Loucy (cell line): ENCODE results near the gene NPC1.

ENCODE experiments used
- H2AFZ ChIP-seq: fragments of 200-600 bp; sonication (generic); 2 replicates; pipeline ENCODE4 v1.6.0; 2016; ENCODE audit warnings: antibody characterized with exemption, mild to moderate bottlenecking, low read length, moderate library complexity
- H3F3A ChIP-seq: fragments of 200-600 bp; 2 replicates; pipeline ENCODE4 v1.6.0; 2016; ENCODE audit warnings: antibody characterized with exemption, low read depth, mild to moderate bottlenecking
- H3K27me3 ChIP-seq: fragments of 200-600 bp; sonication (generic); 2 replicates; pipeline ENCODE4 v1.6.1; 2014; ENCODE audit warnings: low read length, mild to moderate bottlenecking; ENCODE audit not compliant: insufficient read depth, poor library complexity, severe bottlenecking
- H3K36me3 ChIP-seq: fragments of 200-600 bp; sonication (generic); 2 replicates; pipeline ENCODE4 v1.6.1; 2016; ENCODE audit warnings: low read length; ENCODE audit not compliant: insufficient read depth
- H3K4me1 ChIP-seq: fragments of 200-600 bp; sonication (generic); 2 replicates; pipeline ENCODE4 v1.5.1; 2014; ENCODE audit warnings: low read length, mild to moderate bottlenecking; ENCODE audit not compliant: insufficient read depth, poor library complexity, severe bottlenecking
- H3K4me2 ChIP-seq: fragments of 200-600 bp; sonication (generic); 2 replicates; pipeline ENCODE4 v1.6.0; 2014; ENCODE audit warnings: antibody characterized with exemption, low read length, low read depth, mild to moderate bottlenecking; ENCODE audit not compliant: poor library complexity, severe bottlenecking
- H3K4me3 ChIP-seq: fragments of 200-600 bp; sonication (generic); 2 replicates; pipeline ENCODE4 v1.5.1; 2014; ENCODE audit warnings: low read length, mild to moderate bottlenecking, mixed read lengths; ENCODE audit not compliant: poor library complexity, severe bottlenecking
- H3K79me2 ChIP-seq: fragments of 200-600 bp; sonication (generic); 2 replicates; pipeline ENCODE4 v1.6.1; 2014; ENCODE audit warnings: low read length; ENCODE audit not compliant: insufficient read depth
- H3K9ac ChIP-seq: fragments of 200-600 bp; sonication (generic); 2 replicates; pipeline ENCODE4 v1.6.0; 2014; ENCODE audit warnings: mild to moderate bottlenecking, low read depth, low read length, moderate library complexity; ENCODE audit not compliant: poor library complexity, severe bottlenecking
- H3K9me2 ChIP-seq: fragments of 200-600 bp; sonication (generic); replicated peaks from 2 replicates; pipeline ENCODE4 v1.6.1; 2016; ENCODE audit warnings: low read depth, low read length, mixed read lengths
- H3K9me3 ChIP-seq: fragments of 200-600 bp; sonication (generic); 2 replicates; pipeline ENCODE4 v1.6.1; 2014; ENCODE audit warnings: mild to moderate bottlenecking, antibody characterized with exemption, low read length, low read depth; ENCODE audit not compliant: insufficient read depth
- H4K20me1 ChIP-seq: fragments of 200-600 bp; sonication (generic); 2 replicates; pipeline ENCODE4 v1.6.0; 2014; ENCODE audit warnings: antibody characterized with exemption, low read length, mild to moderate bottlenecking; ENCODE audit not compliant: insufficient read depth, poor library complexity, severe bottlenecking
- EZH2phosphoT487 ChIP-seq: fragments of 200-600 bp; IDR thresholded peaks from 2 replicates; pipeline ENCODE4 v1.6.1; 2018; ENCODE audit warnings: antibody characterized with exemption, mild to moderate bottlenecking, moderate library complexity, borderline replicate concordance

Gene NPC1

GRCh38 chr18:23484561-23485182 is 101.6 kb downstream of the NPC1 start:
- Histone ChIP-seq H3K4me3 (no peak overlapping the region), H4K20me1 (no peaks in the 10 kb centered on the region), H3K4me2 (no peak overlapping the region), H3K36me3 (peaks cover 37% of the 10 kb centered on the region; the same call in 1 of the 2 replicates), H3K4me1 (no peaks in the 10 kb centered on the region), H3K9me3 (no peaks in the 10 kb centered on the region), H3K79me2 (no peaks in the 10 kb centered on the region), H3K27me3 (no peaks in the 10 kb centered on the region), H3K9me2 (no peaks in the 10 kb centered on the region), H2AFZ (no peak overlapping the region), H3K9ac (no peak overlapping the region), H3F3A (no peaks in the 10 kb centered on the region)
- no peak for TF ChIP-seq EZH2phosphoT487
